Aorta (tissue), 5 donors: ENCODE results near the gene CA6. TPM values are rescaled to one million over a fixed set of nuclear protein-coding genes. Genes with fewer than 3 reads are reported as not detected.

Source experiments
- ATAC-seq: fragments of 200-7000 bp; cut with Tn5 transposase; one replicate; pipeline ENCODE4 v1.9.1; 2022; ENCODE audit warnings: moderate library complexity; ENCODE audit not compliant: low FRiP score
- DNase-seq, 2 donors: peaks; one replicate each; pipeline ENCODE4 v3.0.0-alpha.2; 2020
- H3K27ac ChIP-seq, 2 donors: one replicate each; pipeline ENCODE4 v1.5.1; 2013; ENCODE audit warnings: low read length in 2 of 2, mild to moderate bottlenecking in 2 of 2, moderate library complexity in 2 of 2, control low read depth in 1 of 2, inconsistent platforms in 1 of 2, low read depth in 1 of 2
- H3K27me3 ChIP-seq, 2 donors: one replicate each; pipeline ENCODE4 v1.6.1; 2013; ENCODE audit warnings: control low read depth in 1 of 2, low read length in 1 of 2, mild to moderate bottlenecking in 1 of 2, moderate library complexity in 1 of 2; ENCODE audit not compliant: insufficient read depth in 2 of 2, control insufficient read depth in 1 of 2
- H3K36me3 ChIP-seq, 2 donors: one replicate each; pipeline ENCODE4 v1.6.1; 2013; ENCODE audit warnings: control low read depth in 1 of 2, low read length in 1 of 2, mild to moderate bottlenecking in 1 of 2; ENCODE audit not compliant: insufficient read depth in 2 of 2, control insufficient read depth in 1 of 2
- H3K4me1 ChIP-seq, 2 donors: one replicate each; pipeline ENCODE4 v1.6.1; 2013; ENCODE audit warnings: low read length in 2 of 2, control low read depth in 1 of 2, mild to moderate bottlenecking in 1 of 2, moderate library complexity in 1 of 2; ENCODE audit not compliant: insufficient read depth in 2 of 2, control insufficient read depth in 1 of 2
- H3K4me3 ChIP-seq, 2 donors: one replicate each; pipeline ENCODE4 v1.5.1; 2013; ENCODE audit warnings: low read length in 2 of 2, control low read depth in 1 of 2, mild to moderate bottlenecking in 1 of 2
- H3K9me3 ChIP-seq: one replicate; pipeline ENCODE4 v1.6.1; 2013; ENCODE audit warnings: mild to moderate bottlenecking, low read length; ENCODE audit not compliant: control insufficient read depth
- WGBS, 2 donors: extraction: QIAGEN DNeasy Blood & Tissue Kit; methylation state at CpG; one replicate each; pipeline ENCODE4 v1.1.7; 2013; 5-methylcytosine and 5-hydroxymethylcytosine counted together
- intact Hi-C, 2 donors: fragments of 100-400 bp; cut with DNase I; formaldehyde crosslinking; loops; one replicate each; pipeline versions ENCODE4 v1.14.2 to v1.15.0; 2022
- polyA plus RNA-seq, 2 donors: library from polyadenylated mRNA; stranded (reverse); fragments of 200-250 nt; gene quantifications; one replicate each; pipeline ENCODE4 v1.2.3, GENCODE V29; 2013
- total RNA-seq, 2 donors: library from RNA; stranded (reverse); fragmentation: NEBNext Ultra II Directional; extraction: Animal tissue kit (Norgen Biotek cat#: 25700); gene quantifications; one replicate each; pipeline ENCODE4 v1.2.1, GENCODE V29; 2021
- donor health status: healthy with polysubstance abuse.
- donor health status: Bipolar disorder and iron deficiency.
- donor health status: DM: no; HTN: no; CAD: no.
- donor health status: DM: no; HTN: no; CAD: no.
- donor health status: DM: yes; HTN: yes; CAD: no.

Gene CA6
- total and polyA plus RNA-seq, 4 donors, result not detected

GRCh38 chr1:9009438-9010370 is 64.0 kb downstream of the CA6 start:
- no peak for ATAC-seq

GRCh38 chr1:9010781-9011323 is 65.2 kb downstream of the CA6 start:
- peak in 1 of 2 donors; percentile 73 for DNase-seq
- no peak for ATAC-seq
- Histone ChIP-seq H3K4me1 (no peaks in the 10 kb centered on the region), H3K9me3 (no peaks in the 10 kb centered on the region), H3K36me3 (no peaks in the 10 kb centered on the region), H3K4me3 (no peak overlapping the region), H3K27me3 (no peaks in the 10 kb centered on the region), H3K27ac (no peak overlapping the region)
- intact Hi-C loops, result no loop called here
- WGBS, 2 donors, result 90% methylated on average over 8 of the region's 8 CpGs

More at GRCh38 chr1:9009438-9010370, 64.0 kb downstream of the CA6 start:
- Histone ChIP-seq H3K9me3 (no peaks in the 10 kb centered on the region), H3K4me1 (no peaks in the 10 kb centered on the region), H3K27ac (no peak overlapping the region), H3K4me3 (no peak overlapping the region), H3K36me3 (no peaks in the 10 kb centered on the region), H3K27me3 (no peaks in the 10 kb centered on the region)
- no peak for DNase-seq
- 56 to 62% methylated on average over 21 of the region's 21 CpGs for WGBS, 2 donors
- intact Hi-C loops, result loop anchor here in 1 of 2 donors (2.0 kb wide), 1 partner anchor 91 kb away; no protein-coding TSS in a partner anchor

- 83 to 86% methylated on average over 8 of the region's 8 CpGs for WGBS, 2 donors
- intact Hi-C loops, result no loop called here
- no peaks in the 10 kb centered on the region for H3K4me1 ChIP-seq
Measured at GRCh38 chr1:9013819-9014218, 68.2 kb downstream of the CA6 start.

GRCh38 chr1:9014475-9015375 is 69.1 kb downstream of the CA6 start:
- no peak overlapping the region for H3K4me3 ChIP-seq
- intact Hi-C loops, result no loop called here
- H3K27me3 ChIP-seq, result no peaks in the 10 kb centered on the region
- WGBS, 2 donors, result 86 to 90% methylated on average over 36 of the region's 36 CpGs
- H3K36me3 ChIP-seq, result no peaks in the 10 kb centered on the region
- ATAC-seq, result no peak
- H3K4me1 ChIP-seq, result no peaks in the 10 kb centered on the region
- H3K27ac ChIP-seq, result no peak overlapping the region
- DNase-seq, result no peak
- no peaks in the 10 kb centered on the region for H3K9me3 ChIP-seq

More at GRCh38 chr1:9013819-9014218, 68.2 kb downstream of the CA6 start:
- H3K27ac ChIP-seq, result no peak overlapping the region
- no peaks in the 10 kb centered on the region for H3K27me3 ChIP-seq
- DNase-seq, result no peak
- H3K36me3 ChIP-seq, result no peaks in the 10 kb centered on the region
- H3K4me3 ChIP-seq, result no peak overlapping the region
- ATAC-seq, result no peak
- H3K9me3 ChIP-seq, result no peaks in the 10 kb centered on the region

DNA sequence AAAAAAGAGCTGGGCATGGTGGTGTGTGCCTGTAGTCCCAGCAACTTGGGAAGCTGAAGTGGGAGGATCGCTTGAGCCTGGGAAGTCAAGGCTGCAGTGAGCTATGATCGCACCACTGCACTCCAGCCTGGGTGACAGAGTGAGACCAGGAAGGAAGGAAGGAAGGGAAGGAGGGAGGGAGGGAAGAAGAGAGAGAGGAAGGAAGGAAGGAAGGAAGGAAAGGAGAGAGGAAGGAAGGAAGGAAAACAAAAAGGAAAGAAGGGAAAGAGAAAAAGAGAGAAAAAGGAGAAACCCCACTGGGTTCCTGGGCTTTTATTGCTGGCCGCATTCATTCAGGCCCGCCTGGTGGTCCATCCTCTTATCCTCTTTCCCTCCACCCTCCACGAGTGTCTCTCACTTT is 70.8 kb downstream of the CA6 start:
- DNase-seq (no peak), ATAC-seq (no peak)
- 78 to 100% methylated on average over 5 of the region's 5 CpGs for WGBS, 2 donors
- intact Hi-C loops, result no loop called here
- Histone ChIP-seq H3K27me3 (no peaks in the 10 kb centered on the region), H3K9me3 (no peaks in the 10 kb centered on the region), H3K36me3 (no peaks in the 10 kb centered on the region), H3K27ac (no peak overlapping the region), H3K4me1 (no peaks in the 10 kb centered on the region), H3K4me3 (no peak overlapping the region)

- Histone ChIP-seq H3K27ac (no peak overlapping the region), H3K36me3 (no peaks in the 10 kb centered on the region), H3K9me3 (no peaks in the 10 kb centered on the region), H3K4me3 (no peak overlapping the region), H3K4me1 (no peaks in the 10 kb centered on the region), H3K27me3 (no peaks in the 10 kb centered on the region)
- DNase-seq, result no peak
- WGBS, 2 donors, result 41 to 42% methylated on average over 13 of the region's 13 CpGs
- ATAC-seq, result no peak
- intact Hi-C loops, result no loop called here
Measured at GRCh38 chr1:9018333-9018732, 72.7 kb downstream of the CA6 start.

- intact Hi-C loops, result no loop called here
- no peaks in the 10 kb centered on the region for H3K4me1 ChIP-seq
- no peak overlapping the region for H3K4me3 ChIP-seq
- no peaks in the 10 kb centered on the region for H3K36me3 ChIP-seq
- no peak for ATAC-seq
- DNase-seq, result no peak
- no peaks in the 10 kb centered on the region for H3K9me3 ChIP-seq
- 64 to 66% methylated on average over 4 of the region's 4 CpGs for WGBS, 2 donors
- no peak overlapping the region for H3K27ac ChIP-seq
- no peaks in the 10 kb centered on the region for H3K27me3 ChIP-seq
Measured at GRCh38 chr1:9019896-9020295, 74.2 kb downstream of the CA6 start.

- H3K36me3 ChIP-seq, result no peaks in the 10 kb centered on the region
- H3K4me1 ChIP-seq, result no peaks in the 10 kb centered on the region
Measured at GRCh38 chr1:9020305-9020704, 74.6 kb downstream of the CA6 start.

More at GRCh38 chr1:9020305-9020704, 74.6 kb downstream of the CA6 start:
- Histone ChIP-seq H3K4me3 (no peak overlapping the region), H3K27ac (no peak overlapping the region), H3K27me3 (no peaks in the 10 kb centered on the region), H3K9me3 (no peaks in the 10 kb centered on the region)
- intact Hi-C loops, result no loop called here
- WGBS, 2 donors, result 70 to 73% methylated on average over 6 of the region's 6 CpGs
- ATAC-seq, result no peak
- no peak for DNase-seq
